Left lobe of liver (tissue), 2 donors: ENCODE measurements around the gene CATSPERZ. TPM values are rescaled to one million over a fixed set of nuclear protein-coding genes. Genes with fewer than 3 reads are reported as not detected.
A peak's percentile ranks its signal among the peaks of the same experiment; 100 is the strongest.
"Not testable (repeated sequence)": the region's sequence is repeated elsewhere in the genome, so short reads cannot be mapped to it uniquely, and the experiment has no call there.

Source experiments
- ATAC-seq: fragments of 200-7000 bp; cut with Tn5 transposase; one replicate; pipeline ENCODE4 v1.9.1; 2020; ENCODE audit warnings: mild to moderate bottlenecking, moderate library complexity
- DNase-seq: peaks from one replicate; pipeline ENCODE4 v3.0.0-alpha.2; 2020; ENCODE audit warnings: low spot score
- total RNA-seq: library from RNA; stranded (reverse); gene quantifications from one replicate; pipeline ENCODE4 v1.2.1, GENCODE V29; 2021
- donor health status: DM: no; HTN: no; CAD: no; lungs with moderate emphysema.
- donor health status: DM: no; HTN: yes; CAD: no.

CATSPERZ gene
- total RNA-seq, 1 donor from 2014 or later = not detected

GRCh38 chr11:64317325-64317960, 17.3 kb downstream of the CATSPERZ start, which contains the start of gene TRMT112:
TSS of gene TRMT112 (minus strand) at chr11:64317559. CDS start at chr11:64317526, 33 bp downstream.
- ATAC-seq = peak; percentile 80
- peak; percentile 98 for DNase-seq

GRCh38 chr11:64317961-64318765, 18.0 kb downstream of the CATSPERZ start, which contains the start of gene PRDX5:
TSS of gene PRDX5 (plus strand) at chr11:64318121. CDS start at chr11:64318216, 95 bp downstream.
- ATAC-seq = peak; percentile 82

GRCh38 chr11:64318766-64319761, 18.9 kb downstream of the CATSPERZ start:
- DNase-seq (peak; percentile 56), ATAC-seq (no peak)

More at GRCh38 chr11:64317961-64318765, 18.0 kb downstream of the CATSPERZ start, which contains the start of gene PRDX5:
- DNase-seq = peak; percentile 98

- ATAC-seq = no peak
- no peak for DNase-seq
Measured at GRCh38 chr11:64320556-64320955, 20.4 kb downstream of the CATSPERZ start.

GRCh38 chr11:64321026-64321425, 20.9 kb downstream of the CATSPERZ start:
- DNase-seq = no peak
- no peak for ATAC-seq

- peak; percentile 42 for DNase-seq
- no peak for ATAC-seq
Measured at GRCh38 chr11:64321533-64321932, 21.4 kb downstream of the CATSPERZ start.

GRCh38 chr11:64322925-64323260, 22.7 kb downstream of the CATSPERZ start:
- peak; percentile 40 for DNase-seq

GRCh38 chr11:64323373-64323772, 23.2 kb downstream of the CATSPERZ start:
- ATAC-seq (no peak), DNase-seq (peak; percentile 41)

More at GRCh38 chr11:64322925-64323260, 22.7 kb downstream of the CATSPERZ start:
- ATAC-seq = no peak

GRCh38 chr11:64323984-64324383, 23.8 kb downstream of the CATSPERZ start:
- ATAC-seq, DNase-seq: not testable (repeated sequence)

GRCh38 chr11:64324692-64325469, 24.7 kb downstream of the CATSPERZ start:
- ATAC-seq = no peak
- no peak for DNase-seq

GRCh38 chr11:64327375-64327774, 27.2 kb downstream of the CATSPERZ start:
- no peak for ATAC-seq
- DNase-seq = no peak

GRCh38 chr11:64327993-64328392, 27.8 kb downstream of the CATSPERZ start:
- ATAC-seq = no peak
- DNase-seq = no peak

GRCh38 chr11:64330888-64331287, 30.7 kb downstream of the CATSPERZ start:
- DNase-seq = no peak
- no peak for ATAC-seq

GRCh38 chr11:64331569-64332371, 31.6 kb downstream of the CATSPERZ start:
- DNase-seq (no peak), ATAC-seq (peak; percentile 67)

GRCh38 chr11:64333556-64333955, 33.4 kb downstream of the CATSPERZ start:
- DNase-seq (no peak), ATAC-seq (no peak)

- DNase-seq (no peak), ATAC-seq (no peak)
Measured at GRCh38 chr11:64334764-64335735, 34.9 kb downstream of the CATSPERZ start.

GRCh38 chr11:64337538-64338249, 37.5 kb downstream of the CATSPERZ start:
- ATAC-seq = no peak
- DNase-seq = no peak
